HUES48 (cell line): ENCODE data around the gene NCBP2L.
"Not testable (repeated sequence)": the region's sequence is repeated elsewhere in the genome, so short reads cannot be mapped to it uniquely, and the experiment has no call there.

Experiments
- H3K27ac ChIP-seq: one replicate; pipeline ENCODE4 v1.7.0; 2013; ENCODE audit warnings: low read depth, low read length, inconsistent platforms
- H3K27me3 ChIP-seq: 2 replicates; pipeline ENCODE4 v1.6.1; 2013; ENCODE audit warnings: mild to moderate bottlenecking, low read length; ENCODE audit not compliant: control insufficient read depth, insufficient read depth
- H3K36me3 ChIP-seq: 2 replicates; pipeline ENCODE4 v1.6.1; 2013; ENCODE audit warnings: low read length; ENCODE audit not compliant: control insufficient read depth, insufficient read depth
- H3K4me1 ChIP-seq: 2 replicates; pipeline ENCODE4 v1.6.1; 2013; ENCODE audit warnings: mild to moderate bottlenecking, low read length; ENCODE audit not compliant: control insufficient read depth, insufficient read depth
- H3K4me3 ChIP-seq: 2 replicates; pipeline ENCODE4 v1.5.1; 2013; ENCODE audit warnings: mild to moderate bottlenecking, low read depth, low read length
- H3K9ac ChIP-seq: 2 replicates; pipeline ENCODE4 v1.6.1; 2013; ENCODE audit warnings: mild to moderate bottlenecking, low read depth, low read length, moderate library complexity
- H3K9me3 ChIP-seq: 2 replicates; pipeline ENCODE4 v1.6.1; 2013; ENCODE audit warnings: low read length; ENCODE audit not compliant: control insufficient read depth, insufficient read depth

Gene NCBP2L

GRCh38 chrX:107773206-107773605 lies 4.3 kb upstream of the NCBP2L start:
- Histone ChIP-seq H3K4me1 (peaks cover 48% of the 10 kb centered on the region), H3K27ac (no peak overlapping the region), H3K36me3 (no peaks in the 10 kb centered on the region), H3K9ac (no peak overlapping the region), H3K4me3 (peak overlapping the region; percentile 24; the same call in 1 of the 2 replicates), H3K9me3 (no peaks in the 10 kb centered on the region), H3K27me3 (peaks cover 68% of the 10 kb centered on the region)

- Histone ChIP-seq H3K27ac (no peak overlapping the region), H3K4me1 (peaks cover 48% of the 10 kb centered on the region), H3K27me3 (peaks cover 63% of the 10 kb centered on the region), H3K4me3 (peak overlapping the region; percentile 24; the same call in 1 of the 2 replicates), H3K9me3 (no peaks in the 10 kb centered on the region), H3K9ac (no peak overlapping the region), H3K36me3 (no peaks in the 10 kb centered on the region)
Measured at GRCh38 chrX:107773906-107774435, 3.6 kb upstream of the NCBP2L start.

DNA sequence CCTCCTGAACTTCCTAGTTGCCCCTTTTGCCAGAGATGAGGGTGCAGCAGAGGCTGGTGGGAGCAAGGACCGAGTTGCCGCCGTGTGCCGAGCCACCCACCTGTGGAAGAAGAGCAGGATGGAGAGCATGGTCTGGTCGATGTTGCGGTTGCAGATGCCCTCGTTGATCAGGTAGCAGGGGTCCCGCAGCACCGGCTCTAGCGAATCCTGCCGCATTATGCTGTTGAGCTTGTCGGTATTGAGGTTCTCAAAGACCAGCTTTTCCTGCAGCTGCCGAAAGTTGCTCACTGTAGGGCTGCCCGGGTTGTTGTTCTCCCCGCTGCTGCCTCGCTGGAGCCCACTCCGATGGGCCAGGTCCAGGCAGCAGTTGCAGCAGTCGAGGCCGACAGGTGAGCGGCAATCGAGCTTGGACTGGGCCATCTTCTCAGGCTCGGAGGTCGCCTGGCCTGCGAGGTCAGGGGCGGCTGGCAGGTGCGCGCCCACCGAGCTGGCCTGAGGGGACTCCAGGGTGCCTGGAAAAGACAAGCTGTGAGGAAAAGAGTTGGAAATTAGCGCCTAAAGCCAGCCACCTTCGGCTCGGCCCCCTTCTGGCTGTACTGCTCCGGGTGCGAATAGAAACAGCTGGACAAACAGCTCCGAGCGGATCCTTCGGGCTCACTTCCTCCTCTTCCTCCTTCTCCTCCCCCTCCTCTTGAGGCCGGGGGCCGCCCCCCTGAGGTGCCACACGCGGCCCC lies 2.4 kb upstream of the NCBP2L start:
- Histone ChIP-seq H3K4me3 (peak overlapping the region; percentile 71), H3K27ac (no peak overlapping the region), H3K9me3 (no peaks in the 10 kb centered on the region), H3K9ac (no peak overlapping the region), H3K27me3 (peaks cover 60% of the 10 kb centered on the region), H3K36me3 (no peaks in the 10 kb centered on the region), H3K4me1 (peaks cover 48% of the 10 kb centered on the region)

- Histone ChIP-seq H3K27me3 (peaks cover 58% of the 10 kb centered on the region), H3K36me3 (no peaks in the 10 kb centered on the region), H3K27ac (no peak within 1 kb of the TSS), H3K4me1 (peaks cover 48% of the 10 kb centered on the region), H3K4me3 (peak within 1 kb of the TSS; percentile 71), H3K9me3 (no peaks in the 10 kb centered on the region), H3K9ac (no peak within 1 kb of the TSS)
Measured at GRCh38 chrX:107775734-107776511, 1.6 kb upstream of the NCBP2L start, which contains the start of gene TSC22D3. TSS of gene TSC22D3 (minus strand) at chrX:107775787. CDS start at chrX:107775419, 368 bp downstream.

DNA sequence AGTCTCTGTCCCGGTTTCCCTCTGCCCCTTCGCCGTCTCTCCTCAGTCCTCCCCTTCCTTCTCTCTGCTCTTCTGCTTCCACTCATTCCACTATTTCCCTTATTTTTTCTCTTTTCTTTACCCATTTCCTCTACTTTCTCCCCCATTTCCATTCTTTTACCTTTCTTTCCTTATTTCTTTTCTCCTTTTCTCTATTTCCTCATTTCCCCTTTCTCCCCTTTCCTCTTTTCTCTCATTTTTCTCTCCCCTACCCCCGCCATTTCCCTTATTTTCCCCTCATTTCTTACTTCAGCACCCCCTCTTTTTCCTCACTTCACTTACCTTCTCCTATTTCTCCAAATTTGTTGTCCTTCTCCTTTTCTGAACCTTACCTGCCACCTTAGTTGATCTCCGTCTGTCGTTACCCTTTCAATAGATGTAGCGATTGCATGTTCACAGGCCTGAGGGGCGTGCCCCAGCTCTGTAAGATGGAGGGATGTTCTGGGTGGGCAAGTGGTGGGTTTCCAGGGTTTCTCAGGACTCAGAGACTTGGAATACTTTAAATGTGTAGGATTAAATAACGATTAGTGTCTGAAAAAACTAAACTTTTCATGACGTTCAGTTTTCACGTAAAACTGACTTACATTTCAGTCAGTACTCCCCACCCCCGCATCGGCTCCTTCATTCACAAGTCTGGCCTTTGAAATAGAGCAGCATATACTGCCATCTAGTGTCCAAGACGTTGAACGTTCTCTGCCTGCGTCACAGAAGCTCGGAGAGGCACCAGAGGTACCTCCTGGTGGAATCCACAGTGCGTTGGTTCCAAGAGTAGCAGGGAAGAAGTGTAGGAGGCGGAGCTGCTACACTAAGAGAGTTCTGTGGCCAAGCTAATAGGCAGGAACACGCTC lies 641 bp upstream of the NCBP2L start:
- peaks cover 52% of the 10 kb centered on the region for H3K27me3 ChIP-seq
- H3K4me1 ChIP-seq: peaks cover 43% of the 10 kb centered on the region
- no peak overlapping the region for H3K9ac ChIP-seq
- H3K4me3 ChIP-seq: peak overlapping the region; percentile 71
- no peak overlapping the region for H3K27ac ChIP-seq
- no peaks in the 10 kb centered on the region for H3K36me3 ChIP-seq
- H3K9me3 ChIP-seq: no peaks in the 10 kb centered on the region

DNA sequence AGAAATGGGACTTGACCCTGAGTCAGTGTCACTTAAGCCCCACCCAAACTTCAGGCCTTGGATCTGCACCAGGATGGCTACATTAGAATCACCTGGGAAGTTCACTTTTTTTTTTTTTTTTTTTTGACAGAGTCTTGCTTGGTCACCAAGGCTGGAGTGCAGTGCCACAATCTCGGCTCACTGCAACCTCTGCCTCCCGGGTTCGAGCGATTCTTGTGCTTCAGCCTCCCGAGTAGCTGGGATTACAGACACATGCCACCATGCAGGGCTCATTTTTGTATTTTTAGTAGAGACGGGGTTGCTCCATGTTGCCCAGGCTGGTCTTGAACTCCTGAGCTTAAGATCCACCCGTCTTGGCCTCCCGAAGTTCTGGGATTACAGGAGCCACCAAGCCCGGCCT lies 3.0 kb downstream of the NCBP2L start:
- Histone ChIP-seq H3K9ac (no peak overlapping the region), H3K36me3 (no peaks in the 10 kb centered on the region), H3K4me3 (no peak overlapping the region), H3K27me3 (peaks cover 19% of the 10 kb centered on the region), H3K4me1 (peaks cover 13% of the 10 kb centered on the region), H3K9me3 (no peaks in the 10 kb centered on the region), H3K27ac (no peak overlapping the region)

GRCh38 chrX:107787827-107788226 lies 10.3 kb downstream of the NCBP2L start:
- no peaks in the 10 kb centered on the region for H3K36me3 ChIP-seq
- H3K9me3 ChIP-seq: no peaks in the 10 kb centered on the region
- peaks cover 6% of the 10 kb centered on the region for H3K27me3 ChIP-seq

GRCh38 chrX:107804427-107804826 lies 26.9 kb downstream of the NCBP2L start:
- no peak overlapping the region for H3K9ac ChIP-seq

More at GRCh38 chrX:107787827-107788226, 10.3 kb downstream of the NCBP2L start:
- Histone ChIP-seq H3K9ac (no peak overlapping the region), H3K4me1 (no peaks in the 10 kb centered on the region), H3K4me3 (no peak overlapping the region), H3K27ac (no peak overlapping the region)

DNA sequence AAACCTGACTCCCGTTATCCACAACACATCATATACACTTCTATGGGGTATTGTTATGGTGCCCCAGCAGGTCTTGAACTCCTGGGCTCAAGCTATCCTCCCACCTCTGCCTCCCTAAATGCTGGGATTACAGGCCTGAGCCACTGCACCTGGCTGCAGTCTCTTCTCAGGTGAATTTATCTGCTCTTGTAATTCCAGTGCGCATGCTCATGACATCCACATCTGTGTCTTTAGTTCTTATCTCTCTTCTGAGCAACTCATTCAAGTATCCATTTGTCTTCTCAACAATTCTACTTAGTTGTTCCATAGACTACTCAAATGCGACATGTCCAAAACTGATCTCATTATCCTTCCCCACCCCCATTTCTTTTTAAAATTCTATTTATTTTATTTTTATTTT lies 27.6 kb downstream of the NCBP2L start:
- H3K27me3 ChIP-seq: peaks cover 9% of the 10 kb centered on the region; the same call in 1 of the 2 replicates
- no peaks in the 10 kb centered on the region for H3K36me3 ChIP-seq
- no peak overlapping the region for H3K9ac ChIP-seq
- no peak overlapping the region for H3K4me3 ChIP-seq
- H3K27ac ChIP-seq: no peak overlapping the region
- no peaks in the 10 kb centered on the region for H3K4me1 ChIP-seq
- H3K9me3 ChIP-seq: no peaks in the 10 kb centered on the region

More at GRCh38 chrX:107804427-107804826, 26.9 kb downstream of the NCBP2L start:
- no peak overlapping the region for H3K27ac ChIP-seq
- H3K9me3 ChIP-seq: no peaks in the 10 kb centered on the region
- peaks cover 11% of the 10 kb centered on the region; the same call in 1 of the 2 replicates for H3K27me3 ChIP-seq
- H3K4me1 ChIP-seq: no peaks in the 10 kb centered on the region
- H3K4me3 ChIP-seq: no peak overlapping the region
- H3K36me3 ChIP-seq: no peaks in the 10 kb centered on the region

DNA sequence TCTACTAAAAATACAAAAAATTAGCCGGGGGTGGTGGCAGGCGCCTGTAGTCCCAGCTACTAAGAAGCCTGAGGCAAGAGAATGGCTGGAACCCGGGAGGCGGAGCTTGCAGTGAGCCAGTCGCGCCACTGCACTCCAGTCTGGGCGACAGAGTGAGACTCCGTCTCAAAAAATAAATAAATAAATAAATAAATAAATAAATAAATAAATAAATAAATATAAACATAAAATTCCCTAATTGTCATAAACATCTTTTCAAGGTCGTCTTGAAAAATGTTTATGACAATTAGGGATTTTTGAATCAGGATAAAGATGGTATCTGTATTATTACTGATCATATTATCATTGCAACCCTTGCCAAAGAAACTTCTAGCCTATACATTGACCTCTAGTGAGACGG lies 32.5 kb downstream of the NCBP2L start:
- H3K4me3 ChIP-seq, H3K9ac ChIP-seq, H3K27ac ChIP-seq, H3K4me1 ChIP-seq, H3K36me3 ChIP-seq, H3K9me3 ChIP-seq, H3K27me3 ChIP-seq: not testable (repeated sequence)
